Measurements from ENCODE around the gene GMNC. TPM values are rescaled to one million over a fixed set of nuclear protein-coding genes. Genes with fewer than 3 reads are reported as not detected.

The GMNC gene
- total and polyA plus RNA-seq, 10 of the 15 experiments (the other 5 are each of a cell fraction or from before 2014, with no cell fraction given), result not detected

- Histone ChIP-seq H3K36me3 (ENCODE audit: control insufficient read depth in 2 of 2, insufficient read depth in 2 of 2, low read length in 1 of 2) (no peaks in the 10 kb centered on the region), H3K4me2 (ENCODE audit: control insufficient read depth, insufficient read depth) (no peak overlapping the region), H3K9ac (ENCODE audit: control insufficient read depth, insufficient read depth, low read length) (no peak overlapping the region), H3K4me3 (no peak overlapping the region), H3K79me2 (ENCODE audit: control insufficient read depth, insufficient read depth, low read length) (no peaks in the 10 kb centered on the region), H3K9me3 (replicated peaks; ENCODE audit: control insufficient read depth, insufficient read depth, low read length) (no peaks in the 10 kb centered on the region), H3K27me3 (replicated peaks in 1 of 2; ENCODE audit: control insufficient read depth in 2 of 2, insufficient read depth in 2 of 2, low read length in 1 of 2) (no peaks in the 10 kb centered on the region), H4K20me1 (ENCODE audit: control insufficient read depth, insufficient read depth) (no peaks in the 10 kb centered on the region), H3K27ac (ENCODE audit: control insufficient read depth, insufficient read depth) (no peak overlapping the region), H2AFZ (ENCODE audit: control insufficient read depth, low read depth, low read length) (no peak overlapping the region), H3K4me1 (ENCODE audit: control insufficient read depth, insufficient read depth, low read length) (no peaks in the 10 kb centered on the region)
- BruUV-seq (replicated peaks), result no TSS peak
- FAIRE-seq (no peak), DNase-seq (ENCODE audit: low read depth, low spot score) (no peak), ATAC-seq (no peak)
- TF ChIP-seq TCF7 (IDR thresholded peaks at IDR 0.05; ENCODE audit: borderline replicate concordance) (no peak), ASH2L (IDR thresholded peaks at IDR 0.05; ENCODE audit: borderline replicate concordance, low read depth) (no peak), CREB1 (IDR thresholded peaks at IDR 0.05; ENCODE audit: low read depth) (no peak), SMARCA5 (IDR thresholded peaks at IDR 0.05) (no peak), RFX5 (IDR thresholded peaks at IDR 0.05; ENCODE audit: low read depth, low read length) (no peak), NFYB (IDR thresholded peaks at IDR 0.05; ENCODE audit: insufficient read depth, low read depth, low read length) (no peak), RELB (IDR thresholded peaks at IDR 0.05; ENCODE audit: low read depth) (no peak), EP300 (IDR thresholded peaks at IDR 0.05; ENCODE audit: borderline replicate concordance in 1 of 2, control insufficient read depth in 1 of 2, low read depth in 2 of 2, low read length in 2 of 2) (no peak), USF2 (IDR thresholded peaks at IDR 0.05; ENCODE audit: borderline replicate concordance, low read depth, low read length) (no peak), BCL3 (IDR thresholded peaks at IDR 0.05; ENCODE audit: borderline replicate concordance, insufficient read depth, low read depth, low read length, poor library complexity, severe bottlenecking) (no peak), TARDBP (IDR thresholded peaks at IDR 0.05; ENCODE audit: borderline replicate concordance) (no peak), NFIC (IDR thresholded peaks at IDR 0.05; ENCODE audit: low read depth, low read length) (no peak), BCL11A (IDR thresholded peaks at IDR 0.05; ENCODE audit: low read depth, low read length) (no peak), KLF5 (IDR thresholded peaks at IDR 0.05; ENCODE audit: partially characterized antibody) (no peak), BCLAF1 (IDR thresholded peaks at IDR 0.05) (no peak), ZNF217 (IDR thresholded peaks at IDR 0.05) (no peak), POLR2AphosphoS2 (IDR thresholded peaks at IDR 0.05; ENCODE audit: low read depth, low read length) (no peak), IRF3 (IDR thresholded peaks at IDR 0.05) (no peak)
- intact Hi-C loops (cut with micrococcal nuclease; ENCODE audit: unreplicated experiment) (no loop called here), in situ Hi-C loops (cut with MboI) (no loop called here)
- RAD21 ChIA-PET (ENCODE audit: unreplicated experiment), result no interaction called here
- SMC1A ChIA-PET (ENCODE audit: uncharacterized antibody, unreplicated experiment), result no interaction called here
- CTCF ChIA-PET, result interaction anchor here (1.1 kb wide), 2 partner anchors 35 to 36 kb away, joined by 3 to 5 read pairs; no protein-coding TSS in a partner anchor
- POLR2A ChIA-PET, result no interaction called here
These were observed 15.1 kb downstream of the GMNC start for GRCh38 chr3:190847436-190847835.

All from GM12878 (cell line).